ENCODE data around the gene CNTROB.

CNTROB gene

GRCh38 chr17:7940034-7940433, 8.0 kb downstream of the CNTROB start:
- TF ChIP-seq CTCF (IDR thresholded peaks at IDR 0.05; ENCODE audit: low read depth, low read length) = no peak
- no peaks in the 10 kb centered on the region for H3K27me3 ChIP-seq (ENCODE audit: insufficient read depth, low read depth, severe bottlenecking)
- peaks cover 88% of the 10 kb centered on the region for H3K36me3 ChIP-seq
- H3K9me3 ChIP-seq (ENCODE audit: severe bottlenecking) = no peaks in the 10 kb centered on the region
- no peak overlapping the region for H3K4me3 ChIP-seq (ENCODE audit: low read depth, low read length)
- no peak for DNase-seq
- H3K27ac ChIP-seq = no peak overlapping the region

GRCh38 chr17:7940743-7941142, 8.7 kb downstream of the CNTROB start:
- H3K36me3 ChIP-seq = peaks cover 89% of the 10 kb centered on the region
- H3K9me3 ChIP-seq (ENCODE audit: severe bottlenecking) = no peaks in the 10 kb centered on the region
- no peak overlapping the region for H3K4me3 ChIP-seq (ENCODE audit: low read depth, low read length)
- TF ChIP-seq CTCF (IDR thresholded peaks at IDR 0.05; ENCODE audit: low read depth, low read length) = no peak
- DNase-seq = no peak
- no peak overlapping the region for H3K27ac ChIP-seq
- no peaks in the 10 kb centered on the region for H3K27me3 ChIP-seq (ENCODE audit: insufficient read depth, low read depth, severe bottlenecking)

DNA sequence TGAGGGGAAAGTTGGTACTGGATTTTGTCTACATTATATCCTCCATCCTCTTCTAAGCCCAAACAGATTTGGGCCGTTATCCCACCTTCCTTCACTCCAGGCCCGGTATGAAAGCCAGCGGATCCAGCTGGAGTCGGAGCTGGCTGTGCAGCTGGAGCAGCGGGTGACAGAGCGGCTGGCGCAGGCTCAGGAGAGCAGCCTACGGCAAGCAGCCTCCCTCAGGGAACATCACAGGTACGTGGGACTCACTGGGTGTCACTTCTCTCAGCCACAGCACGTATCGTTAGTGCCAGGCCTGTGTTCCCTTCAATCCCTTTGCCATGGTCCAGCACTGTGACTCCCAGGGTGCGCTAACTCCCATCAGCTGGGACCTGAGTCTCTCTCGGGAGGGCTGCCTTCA, 11.3 kb downstream of the CNTROB start:
- no peak for DNase-seq
- TF ChIP-seq CTCF (IDR thresholded peaks at IDR 0.05; ENCODE audit: low read depth, low read length) = no peak
- H3K27ac ChIP-seq = no peak overlapping the region
- H3K4me3 ChIP-seq (ENCODE audit: low read depth, low read length) = no peak overlapping the region
- H3K9me3 ChIP-seq (ENCODE audit: severe bottlenecking) = no peaks in the 10 kb centered on the region
- H3K27me3 ChIP-seq (ENCODE audit: insufficient read depth, low read depth, severe bottlenecking) = no peaks in the 10 kb centered on the region
- H3K36me3 ChIP-seq = peaks cover 91% of the 10 kb centered on the region

DNA sequence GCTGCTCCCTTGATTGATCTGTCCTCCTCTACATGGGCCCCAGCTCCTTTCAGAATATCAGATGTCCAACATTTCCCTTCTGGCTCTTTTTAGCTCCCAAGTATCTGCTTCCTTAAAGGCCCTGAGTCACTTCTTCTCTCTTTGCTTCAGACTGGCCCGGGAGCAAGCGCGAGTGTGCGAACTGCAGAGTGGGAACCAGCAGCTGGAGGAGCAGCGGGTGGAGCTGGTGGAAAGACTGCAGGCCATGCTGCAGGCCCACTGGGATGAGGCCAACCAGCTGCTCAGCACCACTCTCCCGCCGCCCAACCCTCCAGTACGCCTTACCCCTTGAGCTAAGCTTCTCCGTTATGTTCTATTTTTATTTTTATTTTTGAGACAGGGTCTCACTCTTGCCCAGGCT, 12.3 kb downstream of the CNTROB start:
- H3K9me3 ChIP-seq (ENCODE audit: severe bottlenecking) = no peaks in the 10 kb centered on the region
- DNase-seq = no peak
- H3K36me3 ChIP-seq = peaks cover 91% of the 10 kb centered on the region
- no peak overlapping the region for H3K27ac ChIP-seq
- TF ChIP-seq CTCF (IDR thresholded peaks at IDR 0.05; ENCODE audit: low read depth, low read length) = no peak
- no peaks in the 10 kb centered on the region for H3K27me3 ChIP-seq (ENCODE audit: insufficient read depth, low read depth, severe bottlenecking)
- no peak overlapping the region for H3K4me3 ChIP-seq (ENCODE audit: low read depth, low read length)

- H3K36me3 ChIP-seq = peaks cover 86% of the 10 kb centered on the region
- no peak overlapping the region for H3K4me3 ChIP-seq (ENCODE audit: low read depth, low read length)
- H3K27me3 ChIP-seq (ENCODE audit: insufficient read depth, low read depth, severe bottlenecking) = no peaks in the 10 kb centered on the region
- no peak overlapping the region for H3K27ac ChIP-seq
- no peak for TF ChIP-seq CTCF (IDR thresholded peaks at IDR 0.05; ENCODE audit: low read depth, low read length)
- no peaks in the 10 kb centered on the region for H3K9me3 ChIP-seq (ENCODE audit: severe bottlenecking)
- DNase-seq = no peak
These were observed 13.6 kb downstream of the CNTROB start for GRCh38 chr17:7945651-7946050.

DNA sequence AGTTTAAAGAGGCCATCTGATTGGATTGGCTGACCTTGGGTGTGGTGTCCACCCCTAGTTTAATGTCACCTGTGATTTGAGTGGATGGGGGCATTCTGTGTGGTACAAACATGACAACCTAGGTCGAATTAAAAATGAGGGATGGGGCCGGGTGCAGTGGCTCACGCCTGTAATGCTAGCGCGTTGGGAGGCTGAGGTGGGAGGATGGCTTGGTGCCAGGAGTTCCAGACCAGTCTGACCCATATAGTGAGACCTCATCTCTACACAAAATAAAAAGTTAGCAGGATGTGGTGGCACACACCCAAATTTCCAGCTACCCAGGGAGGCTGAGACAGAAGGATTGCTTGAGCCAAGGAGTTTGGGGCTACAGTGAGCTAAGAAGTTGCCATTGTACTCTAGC, 14.4 kb downstream of the CNTROB start:
- H3K27ac ChIP-seq = no peak overlapping the region
- no peaks in the 10 kb centered on the region for H3K9me3 ChIP-seq (ENCODE audit: severe bottlenecking)
- H3K36me3 ChIP-seq = peaks cover 78% of the 10 kb centered on the region
- no peak overlapping the region for H3K4me3 ChIP-seq (ENCODE audit: low read depth, low read length)
- no peaks in the 10 kb centered on the region for H3K27me3 ChIP-seq (ENCODE audit: insufficient read depth, low read depth, severe bottlenecking)
- DNase-seq = no peak
- no peak for TF ChIP-seq CTCF (IDR thresholded peaks at IDR 0.05; ENCODE audit: low read depth, low read length)
